22Rv1 (cell line): Measurements from ENCODE around the gene UNC79.

ENCODE experiments used
- ZFX ChIP-seq: fragments of 450-650 bp; IDR thresholded peaks from 2 replicates; pipeline ENCODE4 v1.6.1; 2017; ENCODE audit warnings: antibody characterized with exemption, borderline replicate concordance
- TF ChIP-seq, protein P1 (sequence below): fragments of 450-650 bp; IDR thresholded peaks from 2 replicates; pipeline ENCODE4 v1.5.1; 2017; ENCODE audit warnings: mild to moderate bottlenecking

DNA sequence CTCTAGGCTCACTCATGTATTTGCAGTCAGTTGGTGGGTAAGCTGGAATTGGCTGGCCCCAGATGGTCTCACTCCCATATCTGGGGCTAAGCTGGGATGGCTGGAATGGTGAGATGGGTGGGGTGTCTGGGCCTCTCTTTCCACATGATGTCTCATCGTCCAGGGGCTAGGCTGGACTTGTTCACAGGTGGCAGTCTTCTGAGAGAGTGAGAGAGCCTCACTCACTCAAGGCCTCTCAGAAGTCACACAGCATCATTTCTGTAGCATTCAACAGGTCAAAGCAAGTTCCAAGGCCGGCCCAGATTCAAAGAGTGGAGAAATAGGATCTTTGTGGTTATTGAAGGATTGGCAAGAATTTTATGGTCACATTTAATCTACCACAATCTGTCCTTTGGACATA, 102.7 kb downstream of the UNC79 start:
- TF ChIP-seq, protein P1, sequence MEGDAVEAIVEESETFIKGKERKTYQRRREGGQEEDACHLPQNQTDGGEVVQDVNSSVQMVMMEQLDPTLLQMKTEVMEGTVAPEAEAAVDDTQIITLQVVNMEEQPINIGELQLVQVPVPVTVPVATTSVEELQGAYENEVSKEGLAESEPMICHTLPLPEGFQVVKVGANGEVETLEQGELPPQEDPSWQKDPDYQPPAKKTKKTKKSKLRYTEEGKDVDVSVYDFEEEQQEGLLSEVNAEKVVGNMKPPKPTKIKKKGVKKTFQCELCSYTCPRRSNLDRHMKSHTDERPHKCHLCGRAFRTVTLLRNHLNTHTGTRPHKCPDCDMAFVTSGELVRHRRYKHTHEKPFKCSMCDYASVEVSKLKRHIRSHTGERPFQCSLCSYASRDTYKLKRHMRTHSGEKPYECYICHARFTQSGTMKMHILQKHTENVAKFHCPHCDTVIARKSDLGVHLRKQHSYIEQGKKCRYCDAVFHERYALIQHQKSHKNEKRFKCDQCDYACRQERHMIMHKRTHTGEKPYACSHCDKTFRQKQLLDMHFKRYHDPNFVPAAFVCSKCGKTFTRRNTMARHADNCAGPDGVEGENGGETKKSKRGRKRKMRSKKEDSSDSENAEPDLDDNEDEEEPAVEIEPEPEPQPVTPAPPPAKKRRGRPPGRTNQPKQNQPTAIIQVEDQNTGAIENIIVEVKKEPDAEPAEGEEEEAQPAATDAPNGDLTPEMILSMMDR = no peak
- TF ChIP-seq ZFX = no peak
